Stimulated activated naive CD8-positive, alpha-beta T cell treated with anti-CD3 and anti-CD28 coated beads, Interleukin-15, amount 100 ng/mL, for 72 hours (primary cell): ENCODE measurements around the gene FOLR1.

Experiments used
- ATAC-seq: fragments of 150-1000 bp; cut with Tn5 transposase; 2 replicates; pipeline ENCODE4 v1.10.0; 2021; ENCODE audit warnings: mild to moderate bottlenecking, moderate library complexity
- DNase-seq, 2 donors: peaks; one replicate each; pipeline ENCODE4 v3.0.0; 2021 to 2022
- H3K27ac Mint-ChIP-seq, 2 donors: one replicate each; pipeline ENCODE4 v1.8.0; 2022; ENCODE audit warnings: mild to moderate bottlenecking in 2 of 2, mixed read lengths in 2 of 2, moderate library complexity in 2 of 2
- H3K27me3 Mint-ChIP-seq: one replicate; pipeline ENCODE4 v1.8.0; 2022; ENCODE audit warnings: mixed read lengths
- H3K4me1 Mint-ChIP-seq: one replicate; pipeline ENCODE4 v1.8.0; 2022; ENCODE audit warnings: mild to moderate bottlenecking, mixed read lengths
- H3K4me3 Mint-ChIP-seq, 2 donors: one replicate each; pipeline ENCODE4 v1.8.0; 2022; ENCODE audit warnings: mild to moderate bottlenecking in 2 of 2, mixed read lengths in 2 of 2, moderate library complexity in 1 of 2
- H3K9me3 Mint-ChIP-seq, 2 donors: one replicate each; pipeline ENCODE4 v1.8.0; 2022; ENCODE audit warnings: mixed read lengths in 2 of 2

The FOLR1 gene

GRCh38 chr11:72235351-72236057 is 43.6 kb downstream of the FOLR1 start:
- no peak overlapping the region for H3K27ac Mint-ChIP-seq
- peaks cover 24% of the 10 kb centered on the region for H3K4me1 Mint-ChIP-seq
- no peaks in the 10 kb centered on the region for H3K9me3 Mint-ChIP-seq

GRCh38 chr11:72236083-72236697 is 44.2 kb downstream of the FOLR1 start:
- peaks cover 31% of the 10 kb centered on the region for H3K4me1 Mint-ChIP-seq
- H3K9me3 Mint-ChIP-seq = no peaks in the 10 kb centered on the region
- peaks cover 25% of the 10 kb centered on the region for H3K27me3 Mint-ChIP-seq
- peak in 1 of 2 donors; percentile 6 for DNase-seq
- no peak for ATAC-seq
- H3K4me3 Mint-ChIP-seq = no peak overlapping the region
- H3K27ac Mint-ChIP-seq = no peak overlapping the region

More at GRCh38 chr11:72235351-72236057, 43.6 kb downstream of the FOLR1 start:
- H3K27me3 Mint-ChIP-seq = peaks cover 18% of the 10 kb centered on the region
- no peak for ATAC-seq
- DNase-seq = no peak
- no peak overlapping the region for H3K4me3 Mint-ChIP-seq

- DNase-seq = no peak
- Mint-ChIP-seq H3K27ac (no peak overlapping the region), H3K27me3 (peaks cover 30% of the 10 kb centered on the region), H3K4me3 (no peak overlapping the region), H3K4me1 (peaks cover 31% of the 10 kb centered on the region), H3K9me3 (no peaks in the 10 kb centered on the region)
- ATAC-seq = no peak
Observed at GRCh38 chr11:72236774-72237111, 44.8 kb downstream of the FOLR1 start.

GRCh38 chr11:72237112-72237931 is 45.4 kb downstream of the FOLR1 start:
- H3K27ac Mint-ChIP-seq = peak overlapping the region in 1 of 2 donors; percentile 16
- DNase-seq (no peak), ATAC-seq (no peak)
- no peak overlapping the region for H3K4me3 Mint-ChIP-seq
- peaks cover 31% of the 10 kb centered on the region for H3K4me1 Mint-ChIP-seq
- no peaks in the 10 kb centered on the region for H3K9me3 Mint-ChIP-seq
- peaks cover 36% of the 10 kb centered on the region for H3K27me3 Mint-ChIP-seq

GRCh38 chr11:72238040-72238450 is 46.1 kb downstream of the FOLR1 start:
- H3K9me3 Mint-ChIP-seq = no peaks in the 10 kb centered on the region
- H3K4me3 Mint-ChIP-seq = no peak overlapping the region
- DNase-seq (peak; percentile 50 to 58), ATAC-seq (peak; percentile 53)
- H3K27ac Mint-ChIP-seq = no peak overlapping the region
- H3K4me1 Mint-ChIP-seq = peaks cover 32% of the 10 kb centered on the region
- peaks cover 43% of the 10 kb centered on the region for H3K27me3 Mint-ChIP-seq

- H3K27ac Mint-ChIP-seq = no peak overlapping the region
- ATAC-seq = no peak
- no peak overlapping the region for H3K4me3 Mint-ChIP-seq
- no peaks in the 10 kb centered on the region for H3K9me3 Mint-ChIP-seq
- peaks cover 50% of the 10 kb centered on the region for H3K27me3 Mint-ChIP-seq
- DNase-seq = no peak
- peaks cover 38% of the 10 kb centered on the region for H3K4me1 Mint-ChIP-seq
Observed at GRCh38 chr11:72238492-72239312, 46.8 kb downstream of the FOLR1 start.

GRCh38 chr11:72239313-72239848 is 47.4 kb downstream of the FOLR1 start:
- peak overlapping the region; percentile 44 to 76 for H3K4me3 Mint-ChIP-seq
- no peak for DNase-seq
- H3K27ac Mint-ChIP-seq = no peak overlapping the region
- peak; percentile 7 for ATAC-seq
- peaks cover 32% of the 10 kb centered on the region for H3K4me1 Mint-ChIP-seq
- H3K27me3 Mint-ChIP-seq = peaks cover 51% of the 10 kb centered on the region
- no peaks in the 10 kb centered on the region for H3K9me3 Mint-ChIP-seq

GRCh38 chr11:72239849-72240460 is 48.0 kb downstream of the FOLR1 start:
- DNase-seq = no peak
- no peaks in the 10 kb centered on the region for H3K9me3 Mint-ChIP-seq
- peaks cover 51% of the 10 kb centered on the region for H3K27me3 Mint-ChIP-seq
- peaks cover 35% of the 10 kb centered on the region for H3K4me1 Mint-ChIP-seq
- peak overlapping the region; percentile 68 to 70 for H3K4me3 Mint-ChIP-seq
- peak; percentile 33 for ATAC-seq
- no peak overlapping the region for H3K27ac Mint-ChIP-seq

GRCh38 chr11:72240461-72241290 is 48.7 kb downstream of the FOLR1 start:
- DNase-seq = peak in 1 of 2 donors; percentile 34
- peaks cover 51% of the 10 kb centered on the region for H3K27me3 Mint-ChIP-seq
- peak overlapping the region; percentile 68 to 70 for H3K4me3 Mint-ChIP-seq
- peak overlapping the region in 1 of 2 donors; percentile 84 for H3K27ac Mint-ChIP-seq
- no peaks in the 10 kb centered on the region for H3K9me3 Mint-ChIP-seq
- ATAC-seq = peak; percentile 35
- H3K4me1 Mint-ChIP-seq = peaks cover 36% of the 10 kb centered on the region

GRCh38 chr11:72241291-72241781 is 49.4 kb downstream of the FOLR1 start:
- ATAC-seq (no peak), DNase-seq (no peak)
- H3K9me3 Mint-ChIP-seq = no peaks in the 10 kb centered on the region
- H3K27ac Mint-ChIP-seq = peak overlapping the region in 1 of 2 donors; percentile 22
- H3K27me3 Mint-ChIP-seq = peaks cover 51% of the 10 kb centered on the region
- H3K4me1 Mint-ChIP-seq = peaks cover 36% of the 10 kb centered on the region
- peak overlapping the region in 1 of 2 donors; percentile 70 for H3K4me3 Mint-ChIP-seq

GRCh38 chr11:72242141-72242540 is 50.2 kb downstream of the FOLR1 start:
- H3K4me3 Mint-ChIP-seq = no peak overlapping the region

GRCh38 chr11:72243173-72244059 is 51.5 kb downstream of the FOLR1 start:
- no peak overlapping the region for H3K27ac Mint-ChIP-seq
- H3K4me1 Mint-ChIP-seq = peaks cover 36% of the 10 kb centered on the region
- ATAC-seq (no peak), DNase-seq (no peak)
- peaks cover 51% of the 10 kb centered on the region for H3K27me3 Mint-ChIP-seq
- H3K9me3 Mint-ChIP-seq = no peaks in the 10 kb centered on the region
- H3K4me3 Mint-ChIP-seq = peak overlapping the region; percentile 26 to 68

More at GRCh38 chr11:72242141-72242540, 50.2 kb downstream of the FOLR1 start:
- no peak overlapping the region for H3K27ac Mint-ChIP-seq
- H3K9me3 Mint-ChIP-seq = no peaks in the 10 kb centered on the region
- no peak for ATAC-seq
- DNase-seq = no peak
- peaks cover 51% of the 10 kb centered on the region for H3K27me3 Mint-ChIP-seq
- peaks cover 36% of the 10 kb centered on the region for H3K4me1 Mint-ChIP-seq

- DNase-seq (no peak), ATAC-seq (no peak)
- peaks cover 47% of the 10 kb centered on the region for H3K27me3 Mint-ChIP-seq
- no peaks in the 10 kb centered on the region for H3K9me3 Mint-ChIP-seq
- H3K27ac Mint-ChIP-seq = no peak within 1 kb of the TSS
- H3K4me1 Mint-ChIP-seq = peaks cover 33% of the 10 kb centered on the region
- H3K4me3 Mint-ChIP-seq = peak within 1 kb of the TSS; percentile 26 to 68
Observed at GRCh38 chr11:72244060-72244360, 52.1 kb downstream of the FOLR1 start, which contains the start of gene PHOX2A. TSS of gene PHOX2A (minus strand) at chr11:72244176. CDS start at chr11:72244004, 172 bp downstream.
